ENCODE measurements around the gene GALNS.

- TF ChIP-seq EZH2 (conservative IDR thresholded peaks at IDR 0.05; ENCODE audit: low read depth, low read length) (no peak), POLR2A (IDR thresholded peaks at IDR 0.05; ENCODE audit: insufficient read depth in 1 of 2, low read depth in 2 of 2, low read length in 2 of 2) (no peak), MLX (CRISPR knock-in tag; IDR thresholded peaks at IDR 0.05) (no peak), CTCF (CRISPR knock-in tag; IDR thresholded peaks at IDR 0.05) (no peak), BHLHE40 (IDR thresholded peaks at IDR 0.05; ENCODE audit: low read length) (no peak), ZNF777 (CRISPR knock-in tag; IDR thresholded peaks at IDR 0.05) (no peak), RBM22 (optimal IDR thresholded peaks at IDR 0.05; ENCODE audit: low read length) (no peak)
These were observed 32.0 kb upstream of the GALNS start for GRCh38 chr16:88888461-88889387.
